HepG2 (cell line): ENCODE results near the gene MRPS7.

Experiments
- RFX5 ChIP-seq: IDR thresholded peaks from 2 replicates; pipeline ENCODE4 v1.6.1; 2011; ENCODE audit warnings: low read depth, low read length, improper control_type of control experiment
- TF ChIP-seq, protein P1 (sequence below): sonication (generic); formaldehyde crosslinking; IDR thresholded peaks from 2 replicates; pipeline ENCODE4 v1.4.0; 2020; ENCODE audit warnings: missing genetic modification reagents, mild to moderate bottlenecking, borderline replicate concordance

GRCh38 chr17:75241143-75241430, 20.6 kb upstream of the MRPS7 start:
- TF ChIP-seq, protein P1, sequence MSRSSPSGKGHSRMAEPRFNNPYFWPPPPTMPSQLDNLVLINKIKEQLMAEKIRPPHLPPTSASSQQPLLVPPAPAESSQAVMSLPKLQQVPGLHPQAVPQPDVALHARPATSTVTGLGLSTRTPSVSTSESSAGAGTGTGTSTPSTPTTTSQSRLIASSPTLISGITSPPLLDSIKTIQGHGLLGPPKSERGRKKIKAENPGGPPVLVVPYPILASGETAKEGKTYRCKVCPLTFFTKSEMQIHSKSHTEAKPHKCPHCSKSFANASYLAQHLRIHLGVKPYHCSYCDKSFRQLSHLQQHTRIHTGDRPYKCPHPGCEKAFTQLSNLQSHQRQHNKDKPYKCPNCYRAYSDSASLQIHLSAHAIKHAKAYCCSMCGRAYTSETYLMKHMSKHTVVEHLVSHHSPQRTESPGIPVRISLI (CRISPR knock-in tag) = no peak
- TF ChIP-seq RFX5 = no peak
